ENCODE data around the gene CLEC4F. TPM values are rescaled to one million over a fixed set of nuclear protein-coding genes. Genes with fewer than 3 reads are reported as not detected.

The CLEC4F gene
- total RNA-seq, 2 donors from 2014 or later = 0.54 TPM; not detected in 1

GRCh38 chr2:70816726-70817125 is 3.7 kb downstream of the CLEC4F start:
- H3K27ac ChIP-seq = no peak overlapping the region
- H3K9me3 ChIP-seq = no peaks in the 10 kb centered on the region
- H3K27me3 ChIP-seq (replicated peaks; ENCODE audit: insufficient read depth) = no peaks in the 10 kb centered on the region
- H3K36me3 ChIP-seq = no peaks in the 10 kb centered on the region
- no peaks in the 10 kb centered on the region for H3K4me1 ChIP-seq (ENCODE audit: control insufficient read depth in 1 of 2, low read depth in 2 of 2)
- TF ChIP-seq CTCF (IDR thresholded peaks at IDR 0.05) = no peak
- no peak for ATAC-seq (ENCODE audit: insufficient number of reproducible peaks, low FRiP score, low read depth)
- no peak for DNase-seq (ENCODE audit: low spot score)
- no peak overlapping the region for H3K4me3 ChIP-seq

- H3K36me3 ChIP-seq = no peaks in the 10 kb centered on the region
- DNase-seq (ENCODE audit: low spot score) = no peak
- no peaks in the 10 kb centered on the region for H3K4me1 ChIP-seq (ENCODE audit: control insufficient read depth in 1 of 2, low read depth in 2 of 2)
- no peaks in the 10 kb centered on the region for H3K27me3 ChIP-seq (replicated peaks; ENCODE audit: insufficient read depth)
- no peak overlapping the region for H3K4me3 ChIP-seq
- no peak overlapping the region for H3K27ac ChIP-seq
- H3K9me3 ChIP-seq = no peaks in the 10 kb centered on the region
- ATAC-seq (ENCODE audit: insufficient number of reproducible peaks, low FRiP score, low read depth) = no peak
- TF ChIP-seq CTCF (IDR thresholded peaks at IDR 0.05) = no peak
Measured at GRCh38 chr2:70808983-70809958, 11.1 kb downstream of the CLEC4F start.

GRCh38 chr2:70807828-70808118 is 12.6 kb downstream of the CLEC4F start:
- Histone ChIP-seq H3K9me3 (no peaks in the 10 kb centered on the region), H3K36me3 (no peaks in the 10 kb centered on the region), H3K4me1 (ENCODE audit: control insufficient read depth in 1 of 2, low read depth in 2 of 2) (no peaks in the 10 kb centered on the region), H3K27ac (no peak overlapping the region), H3K4me3 (no peak overlapping the region), H3K27me3 (replicated peaks; ENCODE audit: insufficient read depth) (no peaks in the 10 kb centered on the region)
- ATAC-seq (ENCODE audit: insufficient number of reproducible peaks, low FRiP score, low read depth) = no peak
- no peak for DNase-seq (ENCODE audit: low spot score)
- no peak for TF ChIP-seq CTCF (IDR thresholded peaks at IDR 0.05)

GRCh38 chr2:70807102-70807827 is 13.1 kb downstream of the CLEC4F start:
- H3K4me3 ChIP-seq = no peak overlapping the region
- no peaks in the 10 kb centered on the region for H3K27me3 ChIP-seq (replicated peaks; ENCODE audit: insufficient read depth)
- no peaks in the 10 kb centered on the region for H3K9me3 ChIP-seq
- no peak for TF ChIP-seq CTCF (IDR thresholded peaks at IDR 0.05)
- ATAC-seq (ENCODE audit: insufficient number of reproducible peaks, low FRiP score, low read depth) (no peak), DNase-seq (ENCODE audit: low spot score) (no peak)
- no peaks in the 10 kb centered on the region for H3K36me3 ChIP-seq
- H3K27ac ChIP-seq = no peak overlapping the region
- no peaks in the 10 kb centered on the region for H3K4me1 ChIP-seq (ENCODE audit: control insufficient read depth in 1 of 2, low read depth in 2 of 2)

GRCh38 chr2:70806620-70807019 is 13.8 kb downstream of the CLEC4F start:
- no peak overlapping the region for H3K4me3 ChIP-seq
- H3K27ac ChIP-seq = no peak overlapping the region
- no peaks in the 10 kb centered on the region for H3K27me3 ChIP-seq (replicated peaks; ENCODE audit: insufficient read depth)
- ATAC-seq (ENCODE audit: insufficient number of reproducible peaks, low FRiP score, low read depth) (no peak), DNase-seq (ENCODE audit: low spot score) (no peak)
- H3K36me3 ChIP-seq = no peaks in the 10 kb centered on the region
- TF ChIP-seq CTCF (IDR thresholded peaks at IDR 0.05) = no peak
- H3K4me1 ChIP-seq (ENCODE audit: control insufficient read depth in 1 of 2, low read depth in 2 of 2) = no peaks in the 10 kb centered on the region
- no peaks in the 10 kb centered on the region for H3K9me3 ChIP-seq

Measured in thoracic aorta (tissue), 2 donors.